ENCODE data around the gene CRACR2B.

GRCh38 chr11:856397-856796 is 28.7 kb downstream of the CRACR2B start:
- TF ChIP-seq CTCF (IDR thresholded peaks at IDR 0.05) (no peak), POLR2A (IDR thresholded peaks at IDR 0.05) (no peak)
